ENCODE data around the gene HILPDA. TPM values are rescaled to one million over a fixed set of nuclear protein-coding genes. Genes with fewer than 3 reads are reported as not detected.

The HILPDA gene
- total and polyA plus RNA-seq, 9 of the 15 experiments (the other 6 are each of a cell fraction or from before 2014, with no cell fraction given) = 8.3 to 71.8 (median 23.5) TPM

GRCh38 chr7:128476402-128477335 is 21.0 kb downstream of the HILPDA start, which contains the start of gene METTL2B (continued):
- TF ChIP-seq ZHX1 (conservative IDR thresholded peaks at IDR 0.05; ENCODE audit: low read length) (0 out of 2 replicates have a peak, but pooled peaks have one; percentile 35), MXI1 (IDR thresholded peaks at IDR 0.05; ENCODE audit: low read depth, low read length) (0 out of 2 replicates have a peak, but pooled peaks have one; percentile 23), CUX1 (CRISPR knock-in tag; IDR thresholded peaks at IDR 0.05) (peak; percentile 67; the same call in 1 of the 2 replicates), VEZF1 (CRISPR knock-in tag; IDR thresholded peaks at IDR 0.05) (0 out of 2 replicates have a peak, but pooled peaks have one; percentile 59), E2F4 (CRISPR knock-in tag; IDR thresholded peaks at IDR 0.05; ENCODE audit: low read depth) (peak; percentile 94), PHF21A (IDR thresholded peaks at IDR 0.05; ENCODE audit: borderline replicate concordance, low read depth) (peak; percentile 51; the same call in 1 of the 2 replicates), ZNF511 (CRISPR knock-in tag; IDR thresholded peaks at IDR 0.05) (peak; percentile 95), ESRRA (IDR thresholded peaks at IDR 0.05; ENCODE audit: borderline replicate concordance, low read depth) (peak; percentile 66; the same call in 1 of the 2 replicates), ZNF766 (CRISPR knock-in tag; conservative IDR thresholded peaks at IDR 0.05) (peak; percentile 77), ZZZ3 (IDR thresholded peaks at IDR 0.05) (peak; percentile 76; the same call in 1 of the 2 replicates)

Measured in K562 (cell line).